Central memory CD4-positive, alpha-beta T cell (primary cell): Measurements from ENCODE around the gene SDK2.

Experiments used
- DNase-seq: peaks from one replicate; pipeline ENCODE4 v3.0.0; 2022

The SDK2 gene

GRCh38 chr17:73528679-73529078, 115.6 kb downstream of the SDK2 start:
- no peak for DNase-seq

GRCh38 chr17:73526952-73527351, 117.3 kb downstream of the SDK2 start:
- DNase-seq = no peak

GRCh38 chr17:73524941-73525679, 119.1 kb downstream of the SDK2 start:
- no peak for DNase-seq

- no peak for DNase-seq
These were observed 121.5 kb downstream of the SDK2 start for GRCh38 chr17:73522696-73523095.

- DNase-seq = no peak
These were observed 122.1 kb downstream of the SDK2 start for GRCh38 chr17:73522107-73522506.

- no peak for DNase-seq
These were observed 122.9 kb downstream of the SDK2 start for GRCh38 chr17:73521376-73521775.

GRCh38 chr17:73520369-73520761, 123.9 kb downstream of the SDK2 start:
- no peak for DNase-seq

- DNase-seq = no peak
These were observed 124.4 kb downstream of the SDK2 start for GRCh38 chr17:73519714-73520368.

- no peak for DNase-seq
These were observed 125.2 kb downstream of the SDK2 start for GRCh38 chr17:73519011-73519410.

GRCh38 chr17:73516431-73516830, 127.8 kb downstream of the SDK2 start:
- DNase-seq = no peak

- no peak for DNase-seq
These were observed 129.9 kb downstream of the SDK2 start for GRCh38 chr17:73514146-73514863.

- no peak for DNase-seq
These were observed 130.8 kb downstream of the SDK2 start for GRCh38 chr17:73513426-73513825.

- no peak for DNase-seq
These were observed 132.5 kb downstream of the SDK2 start for GRCh38 chr17:73511719-73512115.

GRCh38 chr17:73510981-73511718, 133.1 kb downstream of the SDK2 start:
- no peak for DNase-seq

- no peak for DNase-seq
These were observed 135.2 kb downstream of the SDK2 start for GRCh38 chr17:73508931-73509605.

GRCh38 chr17:73508057-73508930, 136.0 kb downstream of the SDK2 start:
- DNase-seq = no peak

- no peak for DNase-seq
These were observed 137.5 kb downstream of the SDK2 start for GRCh38 chr17:73506470-73507435.

GRCh38 chr17:73503560-73503959, 140.7 kb downstream of the SDK2 start:
- DNase-seq = no peak

GRCh38 chr17:73500414-73500999, 143.7 kb downstream of the SDK2 start:
- no peak for DNase-seq
